A549 treated with Hydrocortisone at 1 μM for 4 hours (cell line): Measurements from ENCODE around the gene PYURF. TPM values are rescaled to one million over a fixed set of nuclear protein-coding genes. Genes with fewer than 3 reads are reported as not detected.

Source experiments
- total RNA-seq: library from RNA; stranded (reverse); fragments of 200-300 nt; extraction: Qiagen RNA extraction; gene quantifications from 5 replicates; pipeline ENCODE4 v1.2.3, GENCODE V29; 2022

PYURF gene
- total RNA-seq: 72.4 to 84.0 TPM (median 79.3 TPM) in 5 replicates

GRCh38 chr4:88523325-88524129 lies at the start of gene PYURF:
TSS of gene PYURF (minus strand) at chr4:88523776. CDS start at chr4:88523700, 76 bp downstream.

Other genes with a start within 250 kb of the PYURF start
- gene PPM1K, start 239.2 kb downstream of the PYURF start, total RNA-seq: 0.74 to 1.3 TPM (median 0.92 TPM) in 5 replicates
- 2.6 to 4.0 TPM (median 3.2 TPM) in 5 replicates for gene HERC6, start 144.9 kb downstream of the PYURF start, total RNA-seq
- gene HERC5, start 66.7 kb downstream of the PYURF start, total RNA-seq: 3.4 to 5.4 TPM (median 3.6 TPM) in 5 replicates
- 6.2 to 12.3 TPM (median 9.4 TPM) in 5 replicates for gene HERC3, start 68.7 kb upstream of the PYURF start, total RNA-seq
- gene NAP1L5, start 174.1 kb upstream of the PYURF start, total RNA-seq: 2.0 to 2.4 TPM (median 2.3 TPM) in 5 replicates